Lower lobe of right lung (tissue), 2 donors: ENCODE data around the gene XRCC3. TPM values are rescaled to one million over a fixed set of nuclear protein-coding genes. Genes with fewer than 3 reads are reported as not detected.

ENCODE experiments used
- ATAC-seq, 2 donors: fragments of 200-7000 bp; cut with Tn5 transposase; one replicate each; pipeline ENCODE4 v1.9.1; 2020 to 2022; ENCODE audit warnings: mild to moderate bottlenecking in 2 of 2, moderate library complexity in 2 of 2
- DNase-seq: peaks from one replicate; pipeline ENCODE4 v3.0.0-alpha.2; 2020
- H3K27ac ChIP-seq: fragments of 200-600 bp; one replicate; pipeline ENCODE4 v1.8.0; 2022
- H3K27me3 ChIP-seq: fragments of 200-600 bp; one replicate; pipeline ENCODE4 v1.8.0; 2022; ENCODE audit warnings: low read depth
- H3K36me3 ChIP-seq: fragments of 200-600 bp; one replicate; pipeline ENCODE4 v1.8.0; 2022; ENCODE audit warnings: mild to moderate bottlenecking
- H3K4me1 ChIP-seq: fragments of 200-600 bp; one replicate; pipeline ENCODE4 v1.8.0; 2022
- H3K4me3 ChIP-seq: fragments of 200-600 bp; one replicate; pipeline ENCODE4 v1.8.0; 2022; ENCODE audit warnings: mild to moderate bottlenecking
- H3K9me3 ChIP-seq: fragments of 200-600 bp; one replicate; pipeline ENCODE4 v1.8.0; 2022
- intact Hi-C: fragments of 100-400 bp; cut with DNase I; formaldehyde crosslinking; loops from one replicate; pipeline ENCODE4 v1.11.0; 2022
- total RNA-seq: library from RNA; stranded (reverse); fragmentation: NEBNext Ultra II Directional; extraction: Animal tissue kit (Norgen Biotek cat#: 25700); gene quantifications from one replicate; pipeline ENCODE4 v1.2.1, GENCODE V29; 2021
- TF ChIP-seq, protein P1 (sequence below): fragments of 200-600 bp; IDR thresholded peaks from one replicate; pipeline ENCODE4 v1.8.0; 2022; ENCODE audit warnings: antibody characterized with exemption, mild to moderate bottlenecking
- donor health status: DM: no; HTN: yes; CAD: no; lungs with severe emphysema.

The XRCC3 gene
- total RNA-seq, 1 donor from 2014 or later, result 5.0 TPM

GRCh38 chr14:103737432-103738045 is 22.3 kb upstream of the XRCC3 start:
- Histone ChIP-seq H3K27ac (peak overlapping the region; percentile 18), H3K4me1 (peaks cover 17% of the 10 kb centered on the region), H3K4me3 (no peak overlapping the region), H3K27me3 (no peaks in the 10 kb centered on the region), H3K9me3 (no peaks in the 10 kb centered on the region), H3K36me3 (peaks cover 99% of the 10 kb centered on the region)
- TF ChIP-seq, protein P1, sequence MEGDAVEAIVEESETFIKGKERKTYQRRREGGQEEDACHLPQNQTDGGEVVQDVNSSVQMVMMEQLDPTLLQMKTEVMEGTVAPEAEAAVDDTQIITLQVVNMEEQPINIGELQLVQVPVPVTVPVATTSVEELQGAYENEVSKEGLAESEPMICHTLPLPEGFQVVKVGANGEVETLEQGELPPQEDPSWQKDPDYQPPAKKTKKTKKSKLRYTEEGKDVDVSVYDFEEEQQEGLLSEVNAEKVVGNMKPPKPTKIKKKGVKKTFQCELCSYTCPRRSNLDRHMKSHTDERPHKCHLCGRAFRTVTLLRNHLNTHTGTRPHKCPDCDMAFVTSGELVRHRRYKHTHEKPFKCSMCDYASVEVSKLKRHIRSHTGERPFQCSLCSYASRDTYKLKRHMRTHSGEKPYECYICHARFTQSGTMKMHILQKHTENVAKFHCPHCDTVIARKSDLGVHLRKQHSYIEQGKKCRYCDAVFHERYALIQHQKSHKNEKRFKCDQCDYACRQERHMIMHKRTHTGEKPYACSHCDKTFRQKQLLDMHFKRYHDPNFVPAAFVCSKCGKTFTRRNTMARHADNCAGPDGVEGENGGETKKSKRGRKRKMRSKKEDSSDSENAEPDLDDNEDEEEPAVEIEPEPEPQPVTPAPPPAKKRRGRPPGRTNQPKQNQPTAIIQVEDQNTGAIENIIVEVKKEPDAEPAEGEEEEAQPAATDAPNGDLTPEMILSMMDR, result no peak
- peak; percentile 30 for DNase-seq
- no peak for ATAC-seq
- intact Hi-C loops, result no loop called here

DNA sequence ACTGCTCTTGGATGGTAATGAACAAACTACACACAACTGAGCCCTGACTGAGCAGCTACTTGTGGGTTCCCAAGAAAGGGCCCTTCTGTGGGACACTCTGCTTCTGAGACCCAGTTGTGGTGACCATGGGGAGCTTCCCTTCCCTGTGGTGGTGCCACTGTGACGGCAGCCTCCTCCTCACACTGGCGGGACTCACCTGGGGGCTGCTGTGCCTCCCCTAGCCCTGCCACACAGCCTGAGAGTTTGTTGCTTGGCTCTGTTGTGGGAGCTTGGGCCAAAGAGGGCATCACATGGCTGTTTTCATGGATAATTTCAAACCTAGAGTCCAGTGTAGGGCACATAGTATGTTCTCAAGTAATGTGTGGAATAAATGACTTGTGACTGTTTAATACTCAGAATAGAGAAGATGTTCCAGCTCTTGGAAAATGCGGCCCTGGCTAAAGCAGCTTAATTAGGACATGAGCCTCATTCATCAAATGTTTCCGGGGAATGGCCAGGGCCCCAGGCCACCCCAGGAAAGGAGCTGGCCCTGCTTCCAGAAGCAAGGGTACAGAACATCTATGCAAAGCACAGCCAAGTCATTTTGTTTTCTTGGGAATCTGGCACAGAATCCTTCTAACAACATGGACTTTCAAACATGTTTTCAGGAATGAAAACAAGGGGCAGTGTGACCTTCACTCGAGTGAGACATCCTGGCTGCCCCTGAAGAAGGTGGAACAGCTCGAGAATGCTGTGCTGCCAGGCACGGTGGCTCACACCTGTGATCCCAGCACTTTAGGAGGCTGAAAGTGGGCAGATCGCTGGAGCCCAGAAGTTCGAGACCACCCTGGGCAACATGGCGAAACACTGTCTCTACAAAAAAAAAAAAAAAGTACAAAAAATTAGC is 21.5 kb upstream of the XRCC3 start:
- intact Hi-C loops, result no loop called here
- H3K9me3 ChIP-seq, result no peaks in the 10 kb centered on the region
- ATAC-seq (no peak), DNase-seq (peak; percentile 39)
- peaks cover 17% of the 10 kb centered on the region for H3K4me1 ChIP-seq
- TF ChIP-seq, protein P1, result no peak
- H3K36me3 ChIP-seq, result peaks cover 98% of the 10 kb centered on the region
- H3K27me3 ChIP-seq, result no peaks in the 10 kb centered on the region
- peak overlapping the region; percentile 18 for H3K27ac ChIP-seq
- no peak overlapping the region for H3K4me3 ChIP-seq

DNA sequence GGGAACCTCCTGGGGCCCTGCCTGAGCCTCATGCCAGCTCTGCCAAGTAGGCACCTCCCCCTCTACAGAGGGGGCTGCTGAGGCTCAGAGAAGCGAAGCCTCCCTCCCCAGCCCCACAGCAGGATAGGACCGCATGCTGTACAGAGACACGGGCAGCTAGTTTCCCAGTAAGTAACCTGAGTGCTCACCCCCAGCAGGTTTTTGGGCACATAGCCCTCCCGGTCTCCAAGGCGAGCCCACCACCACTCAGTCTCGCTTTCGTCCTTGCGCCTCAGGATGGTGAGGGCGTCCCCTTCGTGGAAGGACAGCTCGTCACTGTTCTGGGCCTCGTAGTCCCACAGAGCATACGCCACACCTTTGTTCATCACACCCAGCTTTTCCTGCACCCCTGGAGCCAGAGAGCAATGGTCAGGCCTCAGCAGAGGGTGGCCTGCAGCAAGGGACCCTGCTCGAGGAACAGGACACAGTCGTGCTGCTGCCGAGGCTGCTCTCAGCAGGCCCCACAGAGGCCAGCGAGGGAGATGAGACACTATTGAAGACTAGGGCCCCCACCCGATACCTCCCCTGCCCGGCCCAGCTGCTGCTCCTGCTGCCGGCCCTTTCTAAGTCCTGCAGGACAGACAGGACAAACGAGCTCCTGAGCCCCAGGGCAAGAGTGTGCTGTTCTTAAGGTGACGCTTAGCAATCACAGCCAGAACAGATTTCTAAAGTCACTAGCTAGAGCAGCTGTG is 20.7 kb upstream of the XRCC3 start:
- DNase-seq (peak; percentile 39), ATAC-seq (no peak)
- Histone ChIP-seq H3K27ac (peak overlapping the region; percentile 31), H3K9me3 (no peaks in the 10 kb centered on the region), H3K27me3 (no peaks in the 10 kb centered on the region), H3K4me1 (peaks cover 17% of the 10 kb centered on the region), H3K36me3 (peaks cover 95% of the 10 kb centered on the region), H3K4me3 (no peak overlapping the region)
- TF ChIP-seq, protein P1, result no peak
- intact Hi-C loops, result no loop called here

- H3K4me1 ChIP-seq, result peaks cover 17% of the 10 kb centered on the region
- TF ChIP-seq, protein P1, result no peak
- H3K27me3 ChIP-seq, result no peaks in the 10 kb centered on the region
- no peaks in the 10 kb centered on the region for H3K9me3 ChIP-seq
- H3K27ac ChIP-seq, result peak overlapping the region; percentile 31
- no peak for ATAC-seq
- peaks cover 95% of the 10 kb centered on the region for H3K36me3 ChIP-seq
- intact Hi-C loops, result no loop called here
- H3K4me3 ChIP-seq, result no peak overlapping the region
- no peak for DNase-seq
These were observed 20.2 kb upstream of the XRCC3 start for GRCh38 chr14:103735439-103735814.

- Histone ChIP-seq H3K4me1 (peaks cover 17% of the 10 kb centered on the region), H3K36me3 (peaks cover 95% of the 10 kb centered on the region), H3K27ac (peak overlapping the region; percentile 31), H3K27me3 (no peaks in the 10 kb centered on the region), H3K4me3 (no peak overlapping the region), H3K9me3 (no peaks in the 10 kb centered on the region)
- ATAC-seq, result no peak
- TF ChIP-seq, protein P1, result no peak
- intact Hi-C loops, result no loop called here
- peak; percentile 39 for DNase-seq
These were observed 19.8 kb upstream of the XRCC3 start for GRCh38 chr14:103735022-103735421.
